HG02840 (cell line): ENCODE data around the gene LONP2.
"Not testable (repeated sequence)": the region's sequence is repeated elsewhere in the genome, so short reads cannot be mapped to it uniquely, and the experiment has no call there.

ENCODE experiments used
- ATAC-seq: cut with Tn5 transposase; IDR thresholded peaks from one replicate; pipeline ENCODE4 v1.9.1; 2021; ENCODE audit warnings: mild to moderate bottlenecking, moderate library complexity, moderate number of reproducible peaks; ENCODE audit not compliant: unreplicated experiment, low FRiP score

LONP2 gene

GRCh38 chr16:48383877-48384519, 139.9 kb downstream of the LONP2 start:
- no peak for ATAC-seq

- peak; percentile 50 for ATAC-seq
Observed at GRCh38 chr16:48384520-48385252, 140.6 kb downstream of the LONP2 start.

- peak; percentile 80 for ATAC-seq
Observed at GRCh38 chr16:48385253-48386150, 141.4 kb downstream of the LONP2 start, which contains the start of gene SIAH1. Gene SIAH1, minus strand, starts transcription at chr16:48385413. Its CDS starts 22,985 bp downstream, at chr16:48362428.

GRCh38 chr16:48386559-48387312, 142.6 kb downstream of the LONP2 start:
- ATAC-seq = no peak

GRCh38 chr16:48392407-48392806, 148.3 kb downstream of the LONP2 start:
- ATAC-seq = no peak

GRCh38 chr16:48393485-48394354, 149.6 kb downstream of the LONP2 start:
- ATAC-seq = no peak

- no peak for ATAC-seq
Observed at GRCh38 chr16:48394355-48394703, 150.2 kb downstream of the LONP2 start.

GRCh38 chr16:48395375-48395774, 151.3 kb downstream of the LONP2 start:
- no peak for ATAC-seq

- not testable (repeated sequence) for ATAC-seq
Observed at GRCh38 chr16:48402547-48402946, 158.4 kb downstream of the LONP2 start.

- ATAC-seq = no peak
Observed at GRCh38 chr16:48405153-48405552, 161.1 kb downstream of the LONP2 start.

GRCh38 chr16:48405907-48406306, 161.8 kb downstream of the LONP2 start:
- ATAC-seq = no peak
